Sigmoid colon (tissue), 7 donors: ENCODE data around the gene DNASE1L3. TPM values are rescaled to one million over a fixed set of nuclear protein-coding genes. Genes with fewer than 3 reads are reported as not detected.

ENCODE experiments used
- DNase-seq: peaks from one replicate; pipeline ENCODE4 v3.0.0-alpha.2; 2019
- H3K27ac ChIP-seq, 4 donors: fragments of 200-600 bp; sonication (generic); one replicate each; pipeline ENCODE4 v1.5.1; 2016 to 2019; ENCODE audit warnings: mild to moderate bottlenecking in 1 of 4
- H3K27me3 ChIP-seq, 3 donors: fragments of 200-600 bp; sonication (generic); one replicate each; pipeline ENCODE4 v1.5.1; 2019; ENCODE audit warnings: mild to moderate bottlenecking in 1 of 3
- H3K36me3 ChIP-seq, 4 donors: fragments of 200-600 bp; sonication (generic); one replicate each; pipeline ENCODE4 v1.5.1; 2016 to 2019
- H3K4me1 ChIP-seq, 4 donors: fragments of 200-600 bp; sonication (generic); one replicate each; pipeline ENCODE4 v1.5.1; 2017 to 2019
- H3K4me3 ChIP-seq, 4 donors: fragments of 200-600 bp; sonication (generic); one replicate each; pipeline ENCODE4 v1.5.1; 2017 to 2019; ENCODE audit warnings: mild to moderate bottlenecking in 2 of 4, moderate library complexity in 1 of 4
- H3K9me3 ChIP-seq, 4 donors: fragments of 200-600 bp in 3 of 4; sonication (generic) in 3 of 4; one replicate each; pipeline versions ENCODE4 v1.5.1 to v1.6.1; 2013 to 2019
- CTCF ChIP-seq, 4 experiments: fragments of 450-650 bp in 3 of 4; fragments of 200-600 bp in 1 of 4; IDR thresholded peaks; one replicate each; pipeline ENCODE4 v1.5.1; 2016 to 2019; ENCODE audit warnings: antibody characterized with exemption in 4 of 4, mild to moderate bottlenecking in 3 of 4, moderate library complexity in 2 of 4
- EP300 ChIP-seq, 4 donors: sonication (generic); formaldehyde crosslinking; IDR thresholded peaks; one replicate each; pipeline ENCODE4 v1.6.1; 2017; ENCODE audit warnings: antibody characterized with exemption in 4 of 4
- POLR2A ChIP-seq, 2 donors: fragments of 450-650 bp; IDR thresholded peaks; one replicate each; pipeline ENCODE4 v1.6.1; 2016; ENCODE audit warnings: antibody characterized with exemption in 2 of 2, mild to moderate bottlenecking in 2 of 2, moderate library complexity in 2 of 2
- POLR2AphosphoS5 ChIP-seq, 4 donors: sonication (generic); formaldehyde crosslinking; IDR thresholded peaks; one replicate each; pipeline ENCODE4 v1.6.1; 2017; ENCODE audit warnings: antibody characterized with exemption in 4 of 4
- WGBS, 2 donors: extraction: QIAGEN DNeasy Blood & Tissue Kit; methylation state at CpG; one replicate each; pipeline ENCODE4 v1.1.7; 2013; 5-methylcytosine and 5-hydroxymethylcytosine counted together
- intact Hi-C: fragments of 100-400 bp; cut with DNase I; formaldehyde crosslinking; loops from one replicate; pipeline ENCODE4 v1.15.1; 2023
- polyA plus RNA-seq, 3 donors: library from polyadenylated mRNA; stranded (reverse); fragments of 200-250 nt; gene quantifications; one replicate each; pipeline ENCODE4 v1.2.3, GENCODE V29; 2013
- total RNA-seq, 4 donors: library from RNA; depleted of rRNA; stranded (reverse); fragments of >200 nt; gene quantifications; one replicate each; pipeline ENCODE4 v1.1.0, GENCODE V29; 2016
- donor health status: healthy with polysubstance abuse.
- donor health status: Bipolar disorder and iron deficiency.
- donor health status: healthy.

DNASE1L3 gene
- total and polyA plus RNA-seq, 7 donors, result 0.27 to 69.8 (median 4.9) TPM; not detected in 1

GRCh38 chr3:58164199-58164879, 46.4 kb downstream of the DNASE1L3 start:
- peak overlapping the region; percentile 65 to 92 (median 82) for H3K27ac ChIP-seq
- peaks cover 0 to 43% (median 9%) of the 10 kb centered on the region in 4 donors for H3K36me3 ChIP-seq
- H3K27me3 ChIP-seq, result no peaks in the 10 kb centered on the region
- no peak overlapping the region for H3K4me3 ChIP-seq
- peak; percentile 80 for DNase-seq
- TF ChIP-seq POLR2AphosphoS5 (IDR thresholded peaks at IDR 0.05), result no peak
- TF ChIP-seq EP300 (IDR thresholded peaks at IDR 0.05), result no peak
- TF ChIP-seq POLR2A (IDR thresholded peaks at IDR 0.05), result no peak
- no peak for TF ChIP-seq CTCF (IDR thresholded peaks at IDR 0.05)
- intact Hi-C loops, result loop anchor here (2.0 to 10.0 kb wide), 4 partner anchors 32 to 280 kb away; partner anchors contain the start of gene FLNB
- peaks cover 0 to 74% (median 64%) of the 10 kb centered on the region in 4 donors for H3K4me1 ChIP-seq
- H3K9me3 ChIP-seq, result no peaks in the 10 kb centered on the region
- WGBS, 2 donors, result 56 to 75% methylated on average over 12 of the region's 12 CpGs

- H3K27me3 ChIP-seq, result no peaks in the 10 kb centered on the region
- TF ChIP-seq POLR2AphosphoS5 (IDR thresholded peaks at IDR 0.05), result no peak
- TF ChIP-seq CTCF (IDR thresholded peaks at IDR 0.05), result no peak
- no peak for TF ChIP-seq EP300 (IDR thresholded peaks at IDR 0.05)
- TF ChIP-seq POLR2A (IDR thresholded peaks at IDR 0.05), result no peak
- intact Hi-C loops, result loop anchor here (5.0 to 10.0 kb wide), 2 partner anchors 106 to 278 kb away; no protein-coding TSS in a partner anchor
- H3K27ac ChIP-seq, result peak overlapping the region; percentile 65 to 92 (median 82)
- WGBS, 2 donors, result 91% methylated on average over 14 of the region's 14 CpGs
- H3K4me3 ChIP-seq, result no peak overlapping the region
- no peak for DNase-seq
- H3K9me3 ChIP-seq, result no peaks in the 10 kb centered on the region
- H3K36me3 ChIP-seq, result peaks cover 0 to 37% (median 8%) of the 10 kb centered on the region in 4 donors
- H3K4me1 ChIP-seq, result peaks cover 0 to 83% (median 71%) of the 10 kb centered on the region in 4 donors
Measured at GRCh38 chr3:58163234-58163633, 47.5 kb downstream of the DNASE1L3 start.

GRCh38 chr3:58161435-58162398, 49.1 kb downstream of the DNASE1L3 start:
- 76 to 77% methylated on average over 11 of the region's 11 CpGs for WGBS, 2 donors
- Histone ChIP-seq H3K36me3 (peaks cover 0 to 45% (median 9%) of the 10 kb centered on the region in 4 donors), H3K27me3 (no peaks in the 10 kb centered on the region), H3K4me1 (peaks cover 0 to 83% (median 71%) of the 10 kb centered on the region in 4 donors), H3K4me3 (no peak overlapping the region), H3K27ac (peak overlapping the region; percentile 65 to 92 (median 82)), H3K9me3 (no peaks in the 10 kb centered on the region)
- DNase-seq, result peak; percentile 91
- TF ChIP-seq POLR2A (IDR thresholded peaks at IDR 0.05) (no peak), POLR2AphosphoS5 (IDR thresholded peaks at IDR 0.05) (peak in 3 of 4 donors; percentile 35 to 71 (median 65)), CTCF (IDR thresholded peaks at IDR 0.05) (no peak)
- intact Hi-C loops, result loop anchor here (5.0 to 10.0 kb wide), 2 partner anchors 104 to 277 kb away; no protein-coding TSS in a partner anchor

GRCh38 chr3:58160399-58160798, 50.4 kb downstream of the DNASE1L3 start:
- Histone ChIP-seq H3K36me3 (peaks cover 6 to 59% (median 16%) of the 10 kb centered on the region in 4 donors), H3K4me1 (peaks cover 0 to 75% (median 60%) of the 10 kb centered on the region in 4 donors), H3K27me3 (no peaks in the 10 kb centered on the region), H3K9me3 (no peaks in the 10 kb centered on the region), H3K27ac (peak overlapping the region; percentile 65 to 92 (median 82)), H3K4me3 (no peak overlapping the region)
- WGBS, 2 donors, result 96 to 98% methylated on average over 1 of the region's 1 CpG
- intact Hi-C loops, result loop anchor here (5.0 to 10.0 kb wide), 2 partner anchors 103 to 276 kb away; no protein-coding TSS in a partner anchor
- TF ChIP-seq EP300 (IDR thresholded peaks at IDR 0.05), result no peak
- no peak for TF ChIP-seq CTCF (IDR thresholded peaks at IDR 0.05)
- no peak for TF ChIP-seq POLR2AphosphoS5 (IDR thresholded peaks at IDR 0.05)
- no peak for TF ChIP-seq POLR2A (IDR thresholded peaks at IDR 0.05)
- DNase-seq, result no peak
